Upper lobe of right lung (tissue), 1 donor: Measurements from ENCODE around the gene LENG8. TPM values are rescaled to one million over a fixed set of nuclear protein-coding genes. Genes with fewer than 3 reads are reported as not detected.

Experiments
- ATAC-seq: fragments of 200-7000 bp; cut with Tn5 transposase; one replicate; pipeline ENCODE4 v1.9.1; 2020; ENCODE audit warnings: mild to moderate bottlenecking, moderate library complexity
- DNase-seq: peaks from one replicate; pipeline ENCODE4 v3.0.0-alpha.2; 2020
- H3K27ac ChIP-seq: fragments of 200-600 bp; one replicate; pipeline ENCODE4 v1.8.0; 2022
- H3K27me3 ChIP-seq: fragments of 200-600 bp; one replicate; pipeline ENCODE4 v1.8.0; 2022; ENCODE audit warnings: mild to moderate bottlenecking
- H3K36me3 ChIP-seq: fragments of 200-600 bp; one replicate; pipeline ENCODE4 v1.8.0; 2022
- H3K4me1 ChIP-seq: fragments of 200-600 bp; one replicate; pipeline ENCODE4 v1.8.0; 2022
- H3K4me3 ChIP-seq: fragments of 200-600 bp; one replicate; pipeline ENCODE4 v1.8.0; 2022; ENCODE audit warnings: mild to moderate bottlenecking
- H3K9me3 ChIP-seq: fragments of 200-600 bp; one replicate; pipeline ENCODE4 v1.8.0; 2022
- intact Hi-C: fragments of 100-400 bp; cut with DNase I; formaldehyde crosslinking; loops from one replicate; pipeline ENCODE4 v1.11.0; 2022
- long read RNA-seq: library from polyadenylated mRNA; unstranded; transcript quantifications from one replicate; pipeline ENCODE4 v2.0.0, GENCODE V29; 2021
- total RNA-seq: library from RNA; stranded (reverse); fragmentation: NEBNext Ultra II Directional; extraction: Animal tissue kit (Norgen Biotek cat#: 25700); gene quantifications from one replicate; pipeline ENCODE4 v1.2.1, GENCODE V29; 2021
- TF ChIP-seq, protein P1 (sequence below): fragments of 200-600 bp; IDR thresholded peaks from one replicate; pipeline ENCODE4 v1.8.0; 2022; ENCODE audit warnings: antibody characterized with exemption
- donor health status: DM: no; HTN: yes; CAD: no; lungs with severe emphysema.

LENG8 gene
- 191 TPM for total RNA-seq
- long read RNA-seq, partial matches to known transcripts = 26 of 85 reads
- long read RNA-seq, other reads (novel, unspliced or antisense) = 59 of 85 reads

DNA sequence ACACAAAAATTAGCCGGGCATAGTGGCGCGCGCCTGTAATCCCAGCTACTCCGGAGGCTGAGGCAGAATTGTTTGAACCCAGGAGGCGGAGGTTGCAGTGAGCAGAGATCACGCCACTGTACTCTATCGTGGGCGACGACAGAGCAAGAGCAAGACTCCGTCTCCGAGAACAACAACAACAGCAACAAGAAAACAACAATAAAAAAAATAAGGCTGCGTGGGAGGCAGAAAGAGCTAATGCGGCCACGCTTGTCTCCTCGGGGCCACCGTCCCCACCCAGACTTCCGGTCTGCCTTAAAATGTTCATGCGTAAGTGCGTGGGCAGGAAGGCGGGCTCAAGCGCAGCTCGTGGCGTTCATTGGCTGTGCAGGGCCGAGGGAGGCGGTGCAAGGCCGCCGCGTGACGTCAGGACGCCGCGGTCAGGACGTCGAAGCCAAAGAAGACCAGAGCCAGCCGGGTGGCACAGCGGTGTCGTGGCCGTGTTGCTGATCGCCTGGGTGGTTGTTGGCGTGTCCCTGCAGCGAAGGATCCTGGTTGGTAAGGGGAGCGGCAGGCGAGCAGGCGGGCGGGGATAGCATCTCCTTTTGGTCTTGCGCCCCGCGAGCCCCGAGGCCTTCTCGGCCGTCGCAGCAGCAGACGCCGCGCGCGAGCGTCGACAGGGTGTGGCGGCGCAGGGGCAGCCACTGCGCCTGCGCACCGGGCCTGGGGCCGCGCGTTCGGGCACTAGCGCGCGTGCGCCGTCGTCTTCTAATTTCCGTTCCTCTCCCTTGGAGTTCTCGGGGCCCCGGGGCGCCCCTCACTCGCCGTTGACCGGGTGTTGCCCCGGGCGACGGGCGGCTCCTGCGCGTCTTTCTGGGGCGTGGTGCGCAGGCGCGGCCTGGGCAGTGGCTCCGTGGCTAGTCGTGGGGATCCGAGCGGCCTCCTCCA, at the start of gene LENG8:
Gene LENG8 (plus strand): TSS at position 426 of the 927 bp plus-strand sequence. CDS start 2,146 bp downstream, outside the sequence.
- ATAC-seq (peak; percentile 96), DNase-seq (peak; percentile 99)
- TF ChIP-seq, protein P1, sequence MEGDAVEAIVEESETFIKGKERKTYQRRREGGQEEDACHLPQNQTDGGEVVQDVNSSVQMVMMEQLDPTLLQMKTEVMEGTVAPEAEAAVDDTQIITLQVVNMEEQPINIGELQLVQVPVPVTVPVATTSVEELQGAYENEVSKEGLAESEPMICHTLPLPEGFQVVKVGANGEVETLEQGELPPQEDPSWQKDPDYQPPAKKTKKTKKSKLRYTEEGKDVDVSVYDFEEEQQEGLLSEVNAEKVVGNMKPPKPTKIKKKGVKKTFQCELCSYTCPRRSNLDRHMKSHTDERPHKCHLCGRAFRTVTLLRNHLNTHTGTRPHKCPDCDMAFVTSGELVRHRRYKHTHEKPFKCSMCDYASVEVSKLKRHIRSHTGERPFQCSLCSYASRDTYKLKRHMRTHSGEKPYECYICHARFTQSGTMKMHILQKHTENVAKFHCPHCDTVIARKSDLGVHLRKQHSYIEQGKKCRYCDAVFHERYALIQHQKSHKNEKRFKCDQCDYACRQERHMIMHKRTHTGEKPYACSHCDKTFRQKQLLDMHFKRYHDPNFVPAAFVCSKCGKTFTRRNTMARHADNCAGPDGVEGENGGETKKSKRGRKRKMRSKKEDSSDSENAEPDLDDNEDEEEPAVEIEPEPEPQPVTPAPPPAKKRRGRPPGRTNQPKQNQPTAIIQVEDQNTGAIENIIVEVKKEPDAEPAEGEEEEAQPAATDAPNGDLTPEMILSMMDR = no peak
- H3K4me1 ChIP-seq = peaks cover 40% of the 10 kb centered on the region
- peak within 1 kb of the TSS; percentile 72 for H3K4me3 ChIP-seq
- no peaks in the 10 kb centered on the region for H3K9me3 ChIP-seq
- intact Hi-C loops = no loop called here
- no peaks in the 10 kb centered on the region for H3K27me3 ChIP-seq
- H3K27ac ChIP-seq = peak within 1 kb of the TSS; percentile 95
- H3K36me3 ChIP-seq = peaks cover 44% of the 10 kb centered on the region

DNA sequence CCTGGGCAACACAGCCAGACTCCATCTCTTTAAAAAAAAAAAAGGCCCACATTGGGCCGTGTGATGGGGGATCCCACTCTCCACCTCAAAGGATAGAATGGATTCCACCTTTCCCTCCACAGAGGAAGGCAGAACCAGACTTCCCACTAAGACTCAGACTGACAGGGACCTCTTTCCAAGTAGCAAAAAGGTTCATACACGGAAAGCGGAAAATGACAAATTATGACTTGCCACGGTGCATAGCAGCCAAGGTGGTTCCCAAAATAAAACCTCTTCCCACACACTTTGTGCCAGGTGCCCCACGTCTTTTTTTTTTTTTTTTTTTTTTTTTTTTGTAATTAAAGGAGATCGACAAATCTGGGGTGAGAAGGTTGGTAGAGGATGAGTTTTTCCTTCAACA, 48.1 kb upstream of the LENG8 start:
- intact Hi-C loops = no loop called here
- TF ChIP-seq, protein P1 = no peak

DNA sequence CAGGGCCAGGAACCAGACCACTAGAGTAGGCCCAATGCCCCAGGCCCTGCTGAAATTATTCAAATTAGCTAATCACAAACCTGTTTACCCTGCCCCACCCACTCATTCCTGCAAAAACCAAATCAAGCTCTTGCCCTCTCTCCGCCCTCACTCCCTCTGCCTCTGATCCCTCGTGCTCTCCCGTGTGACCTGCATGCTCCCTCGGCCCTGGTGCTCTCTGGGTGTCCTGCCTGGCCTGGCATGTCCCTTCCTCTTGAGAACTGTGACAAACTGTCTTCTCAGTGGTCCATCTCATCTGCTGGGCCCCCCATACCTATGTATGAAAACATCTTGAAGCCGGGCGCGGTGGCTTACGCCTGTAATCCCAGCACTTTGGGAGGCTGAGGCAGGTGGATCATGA, 45.9 kb upstream of the LENG8 start:
- Histone ChIP-seq H3K4me3 (no peak overlapping the region), H3K27me3 (peaks cover 5% of the 10 kb centered on the region), H3K4me1 (no peaks in the 10 kb centered on the region), H3K27ac (no peak overlapping the region), H3K9me3 (no peaks in the 10 kb centered on the region), H3K36me3 (no peaks in the 10 kb centered on the region)
- TF ChIP-seq, protein P1 = no peak
- DNase-seq (no peak), ATAC-seq (no peak)
- intact Hi-C loops = no loop called here

More for the DNA sequence above, 48.1 kb upstream of the LENG8 start:
- H3K36me3 ChIP-seq = no peaks in the 10 kb centered on the region
- ATAC-seq (no peak), DNase-seq (no peak)
- no peaks in the 10 kb centered on the region for H3K9me3 ChIP-seq
- H3K27me3 ChIP-seq = peaks cover 6% of the 10 kb centered on the region
- no peaks in the 10 kb centered on the region for H3K4me1 ChIP-seq
- no peak overlapping the region for H3K4me3 ChIP-seq
- no peak overlapping the region for H3K27ac ChIP-seq

DNA sequence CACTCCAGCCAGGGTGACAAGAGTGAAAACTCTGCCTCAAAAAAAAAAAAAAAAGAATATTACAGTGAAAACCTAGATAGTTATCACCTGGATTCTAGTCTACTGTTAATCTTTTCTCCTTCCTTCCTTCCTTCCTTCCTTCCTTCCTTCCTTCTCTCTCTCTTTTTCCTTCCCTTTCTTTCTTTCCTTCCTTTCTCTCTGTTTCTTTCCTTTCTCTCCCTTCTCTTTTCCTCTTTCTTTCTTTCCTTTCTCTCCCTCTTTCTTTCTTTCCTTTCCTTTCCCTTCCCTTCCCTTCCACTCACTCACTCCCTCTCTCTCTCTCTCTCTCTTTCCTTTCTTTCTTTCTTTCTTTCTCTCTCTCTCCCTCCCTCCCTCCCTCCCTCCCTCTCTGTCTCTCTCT, 43.4 kb upstream of the LENG8 start:
- ATAC-seq = no peak
- Histone ChIP-seq H3K4me3 (no peak overlapping the region), H3K36me3 (no peaks in the 10 kb centered on the region), H3K4me1 (no peaks in the 10 kb centered on the region), H3K27me3 (peaks cover 8% of the 10 kb centered on the region), H3K9me3 (no peaks in the 10 kb centered on the region), H3K27ac (no peak overlapping the region)
- TF ChIP-seq, protein P1 = no peak
- no peak for DNase-seq
- intact Hi-C loops = no loop called here

DNA sequence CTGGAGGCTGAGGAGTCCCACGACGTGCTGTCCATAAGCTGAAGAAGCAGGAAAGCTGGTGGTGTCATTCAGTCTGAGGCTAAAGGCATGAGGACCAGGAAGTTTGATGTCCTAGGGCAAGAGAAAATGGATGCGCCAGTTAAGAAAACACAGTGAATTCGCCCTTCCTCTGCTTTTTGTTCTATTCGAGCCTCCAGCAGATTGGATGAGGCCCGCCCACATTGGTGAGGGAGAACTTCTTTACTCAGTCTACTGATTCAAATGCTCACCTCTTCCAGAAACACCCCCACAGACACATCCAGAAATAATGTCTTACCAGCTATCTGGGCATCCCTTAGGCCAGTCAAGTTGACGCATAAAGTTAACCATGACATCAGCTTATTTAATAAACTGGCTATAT, 41.2 kb upstream of the LENG8 start:
- Histone ChIP-seq H3K27me3 (peaks cover 20% of the 10 kb centered on the region), H3K36me3 (no peaks in the 10 kb centered on the region), H3K27ac (no peak overlapping the region), H3K4me3 (no peak overlapping the region), H3K9me3 (no peaks in the 10 kb centered on the region), H3K4me1 (no peaks in the 10 kb centered on the region)
- TF ChIP-seq, protein P1 = no peak
- no peak for ATAC-seq
- DNase-seq = no peak
- intact Hi-C loops = no loop called here
